ENCODE measurements around the gene CEACAM1.
"Not testable (repeated sequence)": the region's sequence is repeated elsewhere in the genome, so short reads cannot be mapped to it uniquely, and the experiment has no call there.

CEACAM1 gene

DNA sequence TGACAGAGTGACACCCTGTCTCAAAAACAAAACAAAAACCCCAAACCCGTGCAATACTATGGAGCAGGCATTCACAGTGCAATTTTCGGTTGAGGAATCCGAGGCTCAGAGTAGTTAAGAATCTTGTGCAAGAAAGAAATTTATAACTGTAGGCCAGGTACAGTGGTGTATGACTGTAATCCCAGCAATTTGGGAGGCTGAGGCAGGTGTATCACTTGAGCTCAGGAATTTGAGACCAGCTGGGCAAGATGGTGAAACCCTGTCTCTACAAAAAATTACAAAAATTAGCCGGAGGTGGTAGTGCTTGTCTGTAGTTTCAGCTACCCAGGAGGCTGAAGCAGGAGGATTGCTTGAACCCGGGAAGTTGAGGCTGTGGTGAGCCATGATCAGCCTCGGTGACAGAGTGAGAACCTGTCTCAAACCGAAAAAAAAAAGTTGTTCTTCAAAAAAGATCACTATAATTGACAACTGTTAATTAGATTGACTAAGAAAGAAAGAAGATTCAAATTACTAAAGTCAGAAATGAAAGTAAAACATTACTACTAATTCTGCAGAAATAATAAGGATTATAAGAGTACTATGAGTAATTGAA is 12.9 kb downstream of the CEACAM1 start:
- no peak for DNase-seq (ENCODE audit: low read depth, low spot score)
- H3K27ac ChIP-seq = no peak overlapping the region

DNA sequence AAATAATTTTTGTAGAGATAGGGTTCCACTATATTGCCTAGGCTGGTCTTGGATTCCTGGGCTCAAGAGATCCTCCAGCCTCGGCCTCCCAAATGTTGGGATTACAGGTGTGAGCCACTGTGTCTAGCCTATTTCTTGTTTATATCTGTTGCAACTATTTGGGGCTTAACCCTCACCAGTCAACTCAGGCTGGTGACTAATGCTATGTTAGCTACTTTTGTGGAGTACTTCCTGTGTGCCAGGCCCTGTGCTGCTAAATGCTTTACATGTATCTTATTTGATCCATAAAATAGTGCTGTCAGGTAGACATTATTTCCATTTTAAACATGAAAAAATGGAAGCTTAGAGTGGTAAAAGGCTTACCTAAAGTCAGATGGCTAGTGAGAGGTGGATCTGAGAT is 13.8 kb downstream of the CEACAM1 start:
- H3K27ac ChIP-seq = no peak overlapping the region
- no peak for DNase-seq (ENCODE audit: low read depth, low spot score)

- DNase-seq (ENCODE audit: low read depth, low spot score) = no peak
- H3K27ac ChIP-seq = no peak overlapping the region
Measured at GRCh38 chr19:42512743-42513304, 15.5 kb downstream of the CEACAM1 start.

DNA sequence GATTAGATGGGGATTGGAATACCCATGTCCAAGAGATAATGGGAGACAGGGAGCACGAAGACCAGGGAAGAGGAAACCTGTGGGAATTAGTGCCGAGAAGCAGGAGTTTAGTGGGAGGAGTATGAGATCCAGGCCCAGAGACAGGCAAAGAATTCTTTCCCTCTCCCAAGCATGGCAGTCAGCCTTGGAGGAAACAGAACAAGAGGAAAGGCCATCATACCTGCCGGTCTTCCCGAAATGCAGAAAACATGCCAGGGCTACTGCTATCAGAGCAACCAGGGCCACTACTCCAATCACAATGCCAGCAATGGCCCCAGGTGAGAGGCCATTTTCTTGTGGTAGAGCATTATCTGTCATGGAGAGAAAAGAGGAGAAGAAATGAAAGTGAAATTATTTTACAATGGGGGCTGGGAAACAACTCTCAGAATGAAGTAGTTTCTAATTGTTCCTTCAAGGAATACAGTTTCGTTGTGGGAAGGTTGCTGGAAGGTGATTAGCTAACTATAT is 16.1 kb downstream of the CEACAM1 start:
- no peak for DNase-seq (ENCODE audit: low read depth, low spot score)
- H3K27ac ChIP-seq = no peak overlapping the region

- no peak for DNase-seq (ENCODE audit: low read depth, low spot score)
- no peak overlapping the region for H3K27ac ChIP-seq
Measured at GRCh38 chr19:42511340-42511739, 16.9 kb downstream of the CEACAM1 start.

GRCh38 chr19:42508892-42509444 is 19.3 kb downstream of the CEACAM1 start:
- no peak overlapping the region for H3K27ac ChIP-seq
- no peak for DNase-seq (ENCODE audit: low read depth, low spot score)

GRCh38 chr19:42505066-42505465 is 23.2 kb downstream of the CEACAM1 start:
- no peak overlapping the region for H3K27ac ChIP-seq
- no peak for DNase-seq (ENCODE audit: low read depth, low spot score)

GRCh38 chr19:42501733-42502132 is 26.5 kb downstream of the CEACAM1 start:
- DNase-seq (ENCODE audit: low read depth, low spot score) = no peak
- H3K27ac ChIP-seq = no peak overlapping the region

DNA sequence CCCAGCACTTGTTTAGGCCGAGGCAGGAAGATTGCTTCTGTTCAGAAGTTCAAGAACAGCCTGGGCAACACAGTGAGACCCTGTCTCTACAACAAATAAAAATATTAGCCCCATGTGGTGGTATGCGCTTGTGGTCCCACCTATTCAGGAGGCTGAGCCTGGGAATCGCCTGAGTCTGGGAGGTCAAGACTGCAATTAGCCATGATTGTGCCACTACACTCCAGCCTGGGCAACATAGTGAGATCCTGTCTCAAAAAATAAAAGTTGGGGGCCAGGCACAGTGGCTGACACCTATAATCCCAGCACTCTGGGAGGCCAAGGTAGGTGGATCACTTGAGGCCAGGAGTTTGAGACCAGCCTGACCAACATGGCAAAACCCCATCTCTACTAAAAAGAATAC is 27.0 kb downstream of the CEACAM1 start:
- DNase-seq (ENCODE audit: low read depth, low spot score); H3K27ac ChIP-seq: not testable (repeated sequence)

- no peak for DNase-seq (ENCODE audit: low read depth, low spot score)
- no peak overlapping the region for H3K27ac ChIP-seq
Measured at GRCh38 chr19:42498169-42498757, 30.0 kb downstream of the CEACAM1 start.

DNA sequence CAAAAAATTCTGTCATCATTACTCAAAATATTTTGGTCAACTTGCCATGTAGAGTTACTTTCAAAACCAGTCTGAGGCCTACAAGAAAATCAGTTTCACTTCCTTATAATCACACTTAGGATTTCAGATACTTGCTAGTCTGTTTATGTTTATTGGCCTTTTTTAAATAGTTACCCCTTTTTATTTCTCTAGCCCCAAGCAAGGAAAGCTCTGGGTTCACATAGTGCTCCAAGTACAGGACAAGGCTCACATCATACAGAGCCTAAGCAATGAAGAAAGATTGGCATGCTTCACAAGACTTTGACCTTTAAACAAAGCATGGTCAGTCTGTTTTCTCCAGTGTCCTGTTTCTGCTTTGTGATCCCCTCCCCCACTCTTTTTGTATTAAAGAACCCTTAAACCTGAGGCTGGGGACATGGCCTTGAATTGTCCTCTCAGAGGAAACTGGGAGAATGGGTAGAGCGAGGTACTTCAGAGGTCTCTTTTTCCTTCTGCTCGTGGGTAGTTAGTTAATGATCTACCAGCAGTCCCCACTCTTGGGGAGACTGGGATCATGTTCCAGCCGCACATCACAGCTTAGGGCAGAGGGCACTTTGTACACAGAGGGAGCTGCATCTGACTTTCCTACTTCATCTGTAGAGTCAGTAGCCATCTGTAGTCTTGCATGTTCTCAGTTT is 30.7 kb downstream of the CEACAM1 start:
- H3K27ac ChIP-seq = no peak overlapping the region
- no peak for DNase-seq (ENCODE audit: low read depth, low spot score)

DNA sequence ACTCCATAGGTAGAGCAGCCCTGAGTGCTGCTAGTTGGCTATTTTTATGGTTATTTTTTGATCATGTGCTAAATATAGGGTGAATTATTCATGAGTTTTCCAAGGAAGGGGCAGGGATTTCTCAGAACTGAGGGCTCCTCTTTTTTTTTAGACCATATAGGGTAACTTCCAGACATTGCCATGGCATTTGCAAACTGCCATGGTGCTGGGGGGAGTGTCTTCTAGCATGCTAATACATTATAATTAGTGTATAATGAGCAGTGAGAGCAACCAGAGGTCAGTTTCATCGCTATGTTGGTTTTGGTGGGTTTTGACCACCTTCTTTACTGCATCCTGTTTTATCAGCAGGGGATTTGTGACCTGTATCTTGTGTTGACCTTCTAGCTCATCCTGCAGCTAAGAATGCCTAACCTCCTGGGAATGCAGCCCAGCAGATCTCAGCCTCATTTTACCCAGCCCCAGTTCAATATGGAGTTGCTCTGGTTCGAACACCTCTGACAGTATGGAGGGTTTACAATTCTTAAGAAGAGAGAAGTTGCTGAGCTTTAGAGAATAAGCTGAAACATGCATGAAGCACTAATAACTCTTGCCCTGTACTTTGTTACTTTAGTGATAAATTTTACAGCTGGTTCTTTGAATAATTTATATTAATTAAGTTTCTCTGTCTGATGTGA is 31.7 kb downstream of the CEACAM1 start:
- no peak overlapping the region for H3K27ac ChIP-seq

GRCh38 chr19:42495663-42496062 is 32.6 kb downstream of the CEACAM1 start:
- no peak for DNase-seq (ENCODE audit: low read depth, low spot score)
- no peak overlapping the region for H3K27ac ChIP-seq

More for the DNA sequence above, 31.7 kb downstream of the CEACAM1 start:
- DNase-seq (ENCODE audit: low read depth, low spot score) = no peak

DNA sequence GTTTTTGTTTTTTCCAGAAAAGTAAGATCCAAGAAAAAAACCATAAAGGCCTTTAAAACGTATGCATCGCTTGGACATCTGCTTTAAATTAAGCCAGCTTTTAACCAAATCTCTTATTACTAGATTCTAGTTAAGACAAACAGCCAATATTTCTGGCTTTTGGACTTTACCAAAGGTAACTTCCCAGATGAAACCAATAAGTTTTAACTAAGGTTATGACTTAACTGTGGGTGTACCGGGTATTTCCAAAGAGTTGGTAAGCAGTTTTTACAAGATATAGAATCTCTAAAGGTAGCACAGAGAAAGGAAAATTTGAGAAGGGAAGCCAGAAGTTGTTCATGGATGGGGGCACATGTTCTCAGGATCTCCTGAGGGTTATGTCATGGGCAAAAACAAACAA is 34.0 kb downstream of the CEACAM1 start:
- H3K27ac ChIP-seq = no peak overlapping the region
- DNase-seq (ENCODE audit: low read depth, low spot score) = no peak

DNA sequence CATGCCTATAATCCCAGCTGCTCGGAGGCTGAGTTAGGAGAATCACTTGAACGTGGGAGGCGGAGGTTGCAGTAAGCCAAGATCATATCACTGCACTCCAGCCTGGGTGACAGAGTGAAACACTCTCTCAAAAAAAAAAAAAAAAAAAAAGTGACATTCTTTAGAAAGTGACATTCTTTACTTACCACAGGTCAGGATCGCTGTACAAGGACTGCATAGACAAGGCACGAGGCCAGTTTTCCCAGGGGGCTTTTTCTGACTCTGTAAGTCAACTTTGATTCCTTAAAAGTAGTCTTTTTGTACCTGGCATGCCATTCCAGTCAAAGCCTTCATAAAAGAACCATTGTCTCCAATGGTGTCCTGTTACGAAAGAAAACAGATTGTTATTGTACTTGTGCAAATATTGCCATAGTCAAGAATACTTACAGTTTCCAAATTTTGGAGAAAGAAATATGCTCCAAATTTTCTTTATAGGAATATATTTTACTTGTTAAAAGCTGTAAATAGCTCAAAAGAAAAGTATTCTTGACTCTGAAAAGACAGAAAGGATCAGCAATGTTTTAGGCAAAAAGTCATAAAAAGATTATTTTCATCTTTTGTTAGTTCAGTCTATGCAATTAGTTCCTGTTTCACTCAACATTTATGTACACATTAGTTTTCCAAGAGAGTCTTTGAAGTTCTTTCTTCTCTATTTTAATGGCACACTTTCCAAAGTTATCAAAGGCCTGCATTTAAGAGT is 39.3 kb downstream of the CEACAM1 start:
- H3K27ac ChIP-seq = no peak overlapping the region
- DNase-seq (ENCODE audit: low read depth, low spot score) = no peak

GRCh38 chr19:42487798-42488178 is 40.5 kb downstream of the CEACAM1 start:
- H3K27ac ChIP-seq = no peak overlapping the region
- no peak for DNase-seq (ENCODE audit: low read depth, low spot score)

DNA sequence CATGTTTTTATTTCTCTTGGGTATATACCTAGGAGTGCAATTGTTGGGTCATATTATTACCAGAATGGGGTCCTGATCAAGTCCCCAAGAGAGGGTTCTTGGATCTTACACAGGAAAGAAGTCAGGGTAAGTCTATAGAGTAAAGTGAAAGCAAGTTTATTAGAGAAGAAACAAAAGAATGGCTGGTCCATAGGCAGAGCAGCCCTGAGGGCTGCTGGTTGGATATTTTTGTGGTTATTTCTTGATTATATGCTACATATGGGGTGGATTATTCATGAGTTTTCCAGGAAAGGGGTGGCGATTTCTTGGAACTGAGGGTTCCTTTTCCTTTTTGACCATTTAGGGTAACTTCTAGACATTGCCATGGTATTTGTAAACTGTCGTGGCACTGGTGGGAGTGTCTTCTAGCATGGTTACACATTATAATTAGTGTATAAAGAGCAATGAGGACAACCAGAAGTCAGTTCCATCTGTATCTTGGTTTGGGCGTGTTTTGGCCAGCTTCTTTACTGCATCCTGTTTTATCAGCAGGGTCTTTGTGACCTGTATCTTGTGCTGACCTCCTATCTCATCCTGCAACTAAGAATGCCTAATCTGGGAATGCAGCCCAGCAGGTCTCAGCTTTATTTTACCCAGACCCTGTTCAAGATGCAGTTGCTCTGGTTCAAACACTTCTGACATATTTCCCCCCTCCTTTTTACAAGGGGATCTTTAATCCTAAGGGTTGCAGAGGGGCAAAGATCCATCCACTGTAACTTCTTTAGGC is 41.1 kb downstream of the CEACAM1 start:
- H3K27ac ChIP-seq = no peak overlapping the region
- DNase-seq (ENCODE audit: low read depth, low spot score) = no peak

- H3K27ac ChIP-seq; DNase-seq (ENCODE audit: low read depth, low spot score): not testable (repeated sequence)
Measured at GRCh38 chr19:42485036-42485435, 43.2 kb downstream of the CEACAM1 start.

All from epithelial cell of prostate (primary cell).